RWPE2 (cell line): ENCODE measurements around the gene WLS.

ENCODE experiments used
- ATAC-seq: fragments of 200-7000 bp; cut with Tn5 transposase; 3 replicates; pipeline ENCODE4 v1.9.1; 2021; ENCODE audit warnings: low read depth
- DNase-seq: peaks from one replicate; pipeline ENCODE4 v3.0.0-alpha.2; 2020; ENCODE audit warnings: low spot score
- H3K27ac ChIP-seq: fragments of 450-650 bp; 2 replicates; pipeline ENCODE4 v1.5.1; 2017; ENCODE audit warnings: mild to moderate bottlenecking; ENCODE audit not compliant: poor library complexity, severe bottlenecking
- H3K27me3 ChIP-seq: fragments of 250-450 bp; sonication (Bioruptor Pico); 2 replicates; pipeline ENCODE4 v1.5.1; 2021; ENCODE audit warnings: mild to moderate bottlenecking, moderate library complexity; ENCODE audit not compliant: insufficient read depth, poor library complexity, severe bottlenecking
- H3K36me3 ChIP-seq: fragments of 250-450 bp; sonication (Bioruptor Pico); 2 replicates; pipeline ENCODE4 v1.5.1; 2020; ENCODE audit warnings: low read depth, mild to moderate bottlenecking, moderate library complexity
- H3K4me1 ChIP-seq: fragments of 250-450 bp; sonication (Bioruptor Pico); 2 replicates; pipeline ENCODE4 v1.5.1; 2021; ENCODE audit warnings: mild to moderate bottlenecking, moderate library complexity; ENCODE audit not compliant: insufficient read depth, poor library complexity, severe bottlenecking
- H3K4me3 ChIP-seq: fragments of 250-450 bp; sonication (Bioruptor Pico); 2 replicates; pipeline ENCODE4 v1.5.1; 2021; ENCODE audit warnings: mild to moderate bottlenecking, moderate library complexity; ENCODE audit not compliant: severe bottlenecking
- H3K9me3 ChIP-seq: fragments of 250-450 bp; sonication (Bioruptor Pico); 2 replicates; pipeline ENCODE4 v1.5.1; 2021; ENCODE audit warnings: mild to moderate bottlenecking, moderate library complexity; ENCODE audit not compliant: severe bottlenecking
- CTCF ChIP-seq: fragments of 450-650 bp; IDR thresholded peaks from one replicate; pipeline ENCODE4 v1.5.1; 2017; ENCODE audit warnings: mild to moderate bottlenecking, moderate library complexity; ENCODE audit not compliant: poor library complexity, severe bottlenecking

Gene WLS

GRCh38 chr1:68121536-68121935 lies 110.8 kb downstream of the WLS start:
- Histone ChIP-seq H3K4me1 (no peaks in the 10 kb centered on the region), H3K36me3 (peaks cover 16% of the 10 kb centered on the region), H3K27me3 (no peaks in the 10 kb centered on the region), H3K9me3 (no peaks in the 10 kb centered on the region), H3K27ac (no peak overlapping the region), H3K4me3 (no peak overlapping the region)
- no peak for TF ChIP-seq CTCF
- no peak for DNase-seq
- ATAC-seq, result peak; percentile 50; the same call in 2 of the 3 replicates

GRCh38 chr1:68120136-68120791 lies 112.1 kb downstream of the WLS start:
- Histone ChIP-seq H3K27me3 (no peaks in the 10 kb centered on the region), H3K27ac (no peak overlapping the region), H3K4me1 (no peaks in the 10 kb centered on the region), H3K36me3 (peaks cover 6% of the 10 kb centered on the region), H3K4me3 (no peak overlapping the region), H3K9me3 (no peaks in the 10 kb centered on the region)
- TF ChIP-seq CTCF, result peak; percentile 80
- DNase-seq (no peak), ATAC-seq (peak; percentile 54)

GRCh38 chr1:68119445-68119844 lies 112.9 kb downstream of the WLS start:
- Histone ChIP-seq H3K36me3 (no peaks in the 10 kb centered on the region), H3K4me1 (no peaks in the 10 kb centered on the region), H3K27me3 (no peaks in the 10 kb centered on the region), H3K27ac (no peak overlapping the region), H3K9me3 (no peaks in the 10 kb centered on the region), H3K4me3 (no peak overlapping the region)
- DNase-seq, result no peak
- no peak for TF ChIP-seq CTCF
- no peak for ATAC-seq

- DNase-seq, result no peak
- TF ChIP-seq CTCF, result no peak
- no peak for ATAC-seq
- Histone ChIP-seq H3K36me3 (no peaks in the 10 kb centered on the region), H3K27me3 (no peaks in the 10 kb centered on the region), H3K27ac (no peak overlapping the region), H3K4me1 (no peaks in the 10 kb centered on the region), H3K4me3 (no peak overlapping the region), H3K9me3 (no peaks in the 10 kb centered on the region)
Measured at GRCh38 chr1:68117416-68117815, 114.9 kb downstream of the WLS start.

GRCh38 chr1:68116643-68117235 lies 115.6 kb downstream of the WLS start:
- ATAC-seq (no peak), DNase-seq (no peak)
- H3K4me3 ChIP-seq, result no peak overlapping the region
- no peak overlapping the region for H3K27ac ChIP-seq
- no peaks in the 10 kb centered on the region for H3K36me3 ChIP-seq
- H3K27me3 ChIP-seq, result no peaks in the 10 kb centered on the region
- H3K4me1 ChIP-seq, result no peaks in the 10 kb centered on the region
- no peaks in the 10 kb centered on the region for H3K9me3 ChIP-seq
- TF ChIP-seq CTCF, result peak; percentile 89
